ENCODE measurements around the gene ABCG1.

DNA sequence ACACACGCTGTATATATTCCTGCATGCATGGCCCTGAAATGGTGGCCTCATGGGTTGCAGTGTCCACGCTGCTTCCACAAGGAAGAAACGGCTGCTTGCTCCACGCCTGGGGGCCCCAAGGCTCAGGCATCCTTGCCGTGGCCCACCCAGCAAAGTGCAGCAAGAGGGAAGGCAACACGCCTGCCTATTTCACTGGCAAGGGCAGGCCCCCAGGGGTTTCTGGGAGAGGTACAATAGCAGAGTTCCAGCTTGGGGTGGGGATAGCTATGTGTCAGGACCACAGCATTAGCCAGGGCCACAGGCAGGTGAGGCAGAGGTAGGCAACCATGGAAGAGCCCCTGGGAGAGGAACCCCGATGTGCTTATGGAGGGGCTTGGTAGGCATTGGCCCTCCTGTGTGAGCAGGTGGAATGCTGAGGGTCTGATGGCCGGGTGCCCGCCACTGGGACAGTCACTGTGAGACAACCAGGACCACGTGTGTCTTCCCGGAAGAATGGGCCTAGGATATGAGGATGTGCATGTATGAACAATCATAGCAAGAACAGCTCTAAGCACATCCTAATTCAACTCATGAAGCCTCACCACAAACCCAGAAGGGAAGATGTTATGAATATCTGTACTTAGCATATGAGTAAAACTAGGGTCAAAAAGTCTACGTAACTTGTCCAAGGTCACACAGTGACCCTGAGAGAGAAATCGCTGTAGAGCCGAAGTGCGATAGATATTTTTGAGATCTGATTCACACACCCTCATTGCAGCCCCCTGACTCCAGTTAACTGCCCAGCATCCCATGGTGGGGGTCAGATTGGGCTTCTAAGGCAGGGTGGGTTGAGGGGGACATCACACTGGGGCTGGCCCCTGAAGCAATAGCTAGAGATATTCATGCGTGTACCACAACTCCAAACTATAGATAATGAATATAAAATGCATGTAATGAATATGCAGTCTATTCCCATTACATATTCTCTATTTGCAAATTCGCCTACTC is 120.1 kb downstream of the ABCG1 start:
- TF ChIP-seq POLR2A (IDR thresholded peaks at IDR 0.05; ENCODE audit: low read length) (no peak), GATA1 (IDR thresholded peaks at IDR 0.05; ENCODE audit: low read depth, low read length) (no peak)
